Activated gamma-delta T cell (primary cell): ENCODE measurements around the gene CHRDL2.

Experiments used
- DNase-seq: peaks from one replicate; lab custom pipeline; 2025; lab: John Stamatoyannopoulos, UW

CHRDL2 gene

GRCh38 chr11:74685338-74685737 lies 45.9 kb downstream of the CHRDL2 start:
- DNase-seq: no peak

DNA sequence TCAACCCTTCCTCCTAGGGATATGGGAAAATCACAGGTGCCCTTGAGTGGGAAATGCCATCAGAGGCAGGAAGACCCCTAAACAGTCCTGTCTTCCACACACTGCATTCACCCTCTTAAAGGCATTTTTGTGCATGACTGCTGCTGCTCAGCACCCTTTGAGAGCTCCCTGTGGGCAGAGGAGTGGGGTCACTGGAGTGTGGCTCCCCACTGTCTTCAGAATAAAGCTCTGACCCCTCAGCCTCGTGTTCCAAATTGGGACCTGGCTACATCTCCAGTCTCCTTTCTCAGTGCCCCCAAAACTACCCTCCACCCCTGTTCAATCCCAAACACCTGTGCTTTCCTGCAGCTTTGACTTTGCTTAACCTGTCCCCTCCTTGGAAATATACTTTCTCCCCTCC lies 46.6 kb downstream of the CHRDL2 start:
- no peak for DNase-seq

GRCh38 chr11:74683941-74684481 lies 47.2 kb downstream of the CHRDL2 start:
- no peak for DNase-seq

- DNase-seq: no peak
These were observed 47.9 kb downstream of the CHRDL2 start for GRCh38 chr11:74683279-74683871.

GRCh38 chr11:74682731-74683278 lies 48.4 kb downstream of the CHRDL2 start:
- DNase-seq: no peak

GRCh38 chr11:74681686-74682651 lies 49.3 kb downstream of the CHRDL2 start:
- DNase-seq: no peak

- DNase-seq: no peak
These were observed 50.3 kb downstream of the CHRDL2 start for GRCh38 chr11:74680703-74681531.

DNA sequence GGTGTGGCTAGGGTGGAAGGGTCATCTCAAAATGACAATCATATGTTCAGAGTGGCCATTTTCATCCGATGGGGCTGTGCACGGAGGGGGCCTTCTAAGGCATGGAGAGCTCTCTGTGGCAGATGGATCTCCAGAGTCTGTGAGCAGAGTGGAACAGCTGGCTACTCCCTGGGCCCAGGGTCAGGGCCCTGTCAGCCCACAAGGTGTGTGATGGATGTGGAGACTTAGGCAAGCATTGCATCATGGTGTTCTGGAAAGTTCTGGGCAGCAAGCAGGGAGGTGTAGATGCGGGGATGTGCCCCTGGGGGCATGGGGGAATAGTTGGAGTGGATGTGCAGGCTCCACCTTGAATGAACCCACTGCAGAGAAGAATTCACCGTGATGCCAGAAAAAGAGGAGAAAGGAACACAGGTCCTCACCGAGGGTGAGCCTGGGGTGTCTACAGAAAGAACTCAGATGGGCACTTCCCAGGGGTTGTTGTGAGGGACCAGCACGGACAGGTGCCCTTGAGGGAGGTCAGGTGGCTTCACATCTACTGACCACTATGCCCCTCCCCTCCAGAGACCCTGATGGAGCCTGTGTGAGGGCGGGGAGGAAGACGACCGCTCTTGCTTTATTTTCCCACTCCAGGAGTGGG lies 51.1 kb downstream of the CHRDL2 start:
- no peak for DNase-seq

DNA sequence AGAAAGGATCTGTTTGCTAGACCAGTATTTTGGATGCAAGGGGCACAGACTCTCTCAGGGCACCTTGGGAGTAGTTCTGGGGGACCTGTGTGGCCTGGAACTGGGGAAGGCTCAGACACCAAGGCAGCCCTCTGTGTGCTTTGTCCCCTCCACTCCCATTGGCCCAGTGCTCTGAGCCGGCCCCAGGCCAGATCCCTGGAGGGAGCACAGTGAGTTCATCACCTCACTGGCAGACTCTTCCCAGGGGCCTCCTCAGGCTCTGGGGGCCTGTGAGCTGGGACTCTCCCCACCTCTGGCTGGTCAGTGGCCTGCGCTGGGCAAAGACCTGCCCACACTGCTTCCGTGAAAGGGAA lies 51.7 kb downstream of the CHRDL2 start:
- no peak for DNase-seq

GRCh38 chr11:74678591-74679512 lies 52.4 kb downstream of the CHRDL2 start:
- no peak for DNase-seq

GRCh38 chr11:74678041-74678440 lies 53.2 kb downstream of the CHRDL2 start:
- DNase-seq: no peak

DNA sequence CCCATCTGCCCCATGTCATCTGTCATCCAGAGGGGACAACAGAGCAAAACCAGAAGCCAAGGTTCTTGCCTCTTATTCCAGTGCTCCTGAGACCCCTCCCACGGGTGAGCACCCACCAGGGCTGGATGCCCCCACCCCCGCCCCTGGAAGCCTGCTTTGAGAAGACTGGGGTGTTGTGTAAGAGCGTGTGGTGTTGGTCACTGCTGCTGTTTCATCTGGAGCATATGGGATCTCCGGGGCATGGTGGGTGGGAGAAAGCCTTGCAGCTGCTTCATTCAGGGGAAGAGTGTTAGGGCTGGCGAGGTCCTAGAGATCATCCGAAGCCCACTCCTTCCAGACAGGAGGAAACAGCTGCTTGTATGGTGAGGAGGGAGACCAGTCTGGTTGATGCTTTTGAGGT lies 54.1 kb downstream of the CHRDL2 start:
- DNase-seq: no peak

- no peak for DNase-seq
These were observed 54.6 kb downstream of the CHRDL2 start for GRCh38 chr11:74676596-74676995.

GRCh38 chr11:74675761-74676160 lies 55.5 kb downstream of the CHRDL2 start:
- no peak for DNase-seq

GRCh38 chr11:74673693-74674360 lies 57.4 kb downstream of the CHRDL2 start:
- no peak for DNase-seq

- no peak for DNase-seq
These were observed 58.1 kb downstream of the CHRDL2 start for GRCh38 chr11:74672956-74673692.

DNA sequence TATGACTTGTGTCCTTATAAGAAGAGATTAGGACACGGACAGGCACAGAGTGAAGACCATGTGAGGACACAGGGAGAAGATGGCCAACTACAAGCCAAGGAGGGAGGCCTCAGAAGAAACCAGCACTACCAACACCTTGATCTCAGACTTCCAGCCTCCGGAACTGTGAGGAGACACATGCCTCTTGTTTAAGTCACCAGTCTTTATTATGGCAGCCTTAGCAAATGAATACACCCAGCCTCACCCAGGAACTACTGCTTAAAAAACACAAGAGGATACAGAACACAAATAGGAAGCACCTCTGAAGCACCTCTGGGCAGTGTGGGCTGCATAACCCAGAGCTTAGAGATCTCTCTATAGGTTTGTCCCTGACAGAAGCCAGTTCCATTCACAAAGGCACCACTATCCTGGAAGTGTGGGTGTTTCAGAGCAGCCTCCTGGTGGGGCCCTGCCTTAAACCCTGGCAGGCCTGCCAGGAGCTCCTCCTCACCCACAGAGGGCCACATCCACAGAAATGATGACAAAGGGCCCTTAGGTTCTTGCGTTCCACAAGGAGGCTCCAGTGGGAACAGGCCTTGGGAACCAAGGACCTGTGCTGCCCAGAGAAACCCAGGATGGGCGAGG lies 58.8 kb downstream of the CHRDL2 start:
- DNase-seq: no peak

- no peak for DNase-seq
These were observed 59.6 kb downstream of the CHRDL2 start for GRCh38 chr11:74671520-74672196.
